ENCODE measurements around the gene ULBP1.
"Not testable (repeated sequence)": the region's sequence is repeated elsewhere in the genome, so short reads cannot be mapped to it uniquely, and the experiment has no call there.

The ULBP1 gene

DNA sequence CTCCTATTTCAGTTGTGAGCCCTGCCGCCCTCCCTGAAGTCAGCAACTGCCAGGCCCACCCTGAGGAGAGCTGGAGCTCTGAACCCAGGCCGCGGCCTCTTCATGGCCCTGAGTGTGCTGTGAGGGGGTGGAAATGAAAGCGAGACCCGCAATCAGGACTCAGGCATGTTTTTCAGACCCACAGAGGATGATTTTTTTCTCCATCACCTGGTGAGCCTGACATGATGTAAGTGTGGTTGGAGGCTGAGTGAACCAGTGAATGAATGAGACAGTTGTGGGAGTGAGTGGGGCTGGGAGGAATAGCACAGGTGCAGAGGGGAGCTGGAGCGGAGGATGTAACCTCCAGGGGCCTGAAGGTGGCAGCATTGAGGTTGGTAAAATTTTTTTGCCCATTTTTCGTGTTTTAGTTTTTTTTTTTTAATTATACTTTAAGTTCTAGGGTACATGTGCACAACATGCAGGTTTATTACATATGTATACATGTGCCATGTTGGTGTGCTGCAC, 43.3 kb downstream of the ULBP1 start:
- TF ChIP-seq, protein P1, sequence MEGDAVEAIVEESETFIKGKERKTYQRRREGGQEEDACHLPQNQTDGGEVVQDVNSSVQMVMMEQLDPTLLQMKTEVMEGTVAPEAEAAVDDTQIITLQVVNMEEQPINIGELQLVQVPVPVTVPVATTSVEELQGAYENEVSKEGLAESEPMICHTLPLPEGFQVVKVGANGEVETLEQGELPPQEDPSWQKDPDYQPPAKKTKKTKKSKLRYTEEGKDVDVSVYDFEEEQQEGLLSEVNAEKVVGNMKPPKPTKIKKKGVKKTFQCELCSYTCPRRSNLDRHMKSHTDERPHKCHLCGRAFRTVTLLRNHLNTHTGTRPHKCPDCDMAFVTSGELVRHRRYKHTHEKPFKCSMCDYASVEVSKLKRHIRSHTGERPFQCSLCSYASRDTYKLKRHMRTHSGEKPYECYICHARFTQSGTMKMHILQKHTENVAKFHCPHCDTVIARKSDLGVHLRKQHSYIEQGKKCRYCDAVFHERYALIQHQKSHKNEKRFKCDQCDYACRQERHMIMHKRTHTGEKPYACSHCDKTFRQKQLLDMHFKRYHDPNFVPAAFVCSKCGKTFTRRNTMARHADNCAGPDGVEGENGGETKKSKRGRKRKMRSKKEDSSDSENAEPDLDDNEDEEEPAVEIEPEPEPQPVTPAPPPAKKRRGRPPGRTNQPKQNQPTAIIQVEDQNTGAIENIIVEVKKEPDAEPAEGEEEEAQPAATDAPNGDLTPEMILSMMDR (IDR thresholded peaks at IDR 0.05; ENCODE audit: low read depth, low read length, missing control alignments) = peak; percentile 41
- no peak for DNase-seq (ENCODE audit: low read depth)
- no peak overlapping the region for H3K4me3 ChIP-seq (ENCODE audit: low read depth, low read length)

DNA sequence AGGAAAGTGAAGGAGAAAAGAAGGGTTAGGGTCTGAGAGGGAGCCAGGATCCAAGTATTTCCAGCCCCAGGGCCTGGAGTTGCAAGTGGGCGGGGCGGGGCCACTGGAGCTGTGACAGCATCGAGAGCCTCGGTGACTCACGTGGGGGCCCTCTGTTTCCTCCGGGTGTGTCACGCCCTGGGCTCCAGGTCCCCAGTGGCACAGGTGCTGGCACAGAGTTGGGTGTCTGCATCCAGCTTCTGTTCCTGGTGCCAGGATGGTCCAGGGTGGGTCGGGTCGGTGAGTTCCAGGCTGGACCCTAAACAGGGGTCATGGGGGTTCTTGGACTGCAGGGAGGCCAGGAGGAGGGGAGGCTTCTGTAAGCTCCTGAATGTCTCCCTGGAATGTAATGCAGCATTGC, 44.8 kb downstream of the ULBP1 start:
- H3K4me3 ChIP-seq (ENCODE audit: low read depth, low read length) = no peak overlapping the region
- TF ChIP-seq, protein P1 (IDR thresholded peaks at IDR 0.05; ENCODE audit: low read depth, low read length, missing control alignments) = no peak
- DNase-seq (ENCODE audit: low read depth) = no peak

GRCh38 chr6:150012846-150013784, 49.4 kb downstream of the ULBP1 start:
- not testable (repeated sequence) for DNase-seq (ENCODE audit: low read depth); H3K4me3 ChIP-seq (ENCODE audit: low read depth, low read length)

DNA sequence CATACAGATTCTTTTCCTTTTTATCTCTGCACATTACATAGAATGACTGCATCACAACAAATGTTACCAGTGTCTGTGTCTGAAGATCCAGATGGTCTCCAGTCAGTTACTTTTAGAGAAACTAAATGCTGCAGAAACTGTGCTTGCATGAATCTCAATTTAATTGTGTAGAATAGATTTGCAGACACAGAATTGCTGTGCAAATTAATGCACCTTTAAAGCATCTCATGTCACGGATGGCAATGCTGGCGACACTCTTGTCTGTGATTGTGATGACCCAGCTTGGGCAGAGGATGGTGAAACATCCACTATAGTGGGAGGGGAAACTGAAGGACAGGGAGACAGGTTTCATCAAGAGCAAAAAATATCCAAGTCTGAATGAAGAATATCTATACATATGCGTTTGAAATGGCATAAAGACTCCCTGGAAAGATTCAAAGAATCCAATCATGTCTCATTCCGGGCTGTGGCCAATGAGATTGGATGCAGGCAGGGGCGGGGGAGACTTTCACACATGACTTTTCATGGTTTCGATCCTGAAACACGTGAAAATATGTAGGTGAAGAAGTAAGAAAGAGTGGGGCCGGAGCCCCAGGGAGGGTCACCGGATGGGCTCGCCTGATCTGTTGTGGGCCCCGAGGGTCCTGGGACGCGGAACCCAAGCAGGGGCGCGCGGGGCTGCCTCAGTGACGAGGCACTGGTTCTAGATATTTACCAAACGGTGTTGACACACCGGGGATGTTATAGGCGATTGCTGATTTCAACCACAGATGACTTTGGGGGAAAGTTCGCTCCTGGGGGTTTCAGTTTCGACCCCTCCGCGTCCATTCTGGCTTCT, 50.3 kb downstream of the ULBP1 start:
- DNase-seq (ENCODE audit: low read depth); H3K4me3 ChIP-seq (ENCODE audit: low read depth, low read length): not testable (repeated sequence)

DNA sequence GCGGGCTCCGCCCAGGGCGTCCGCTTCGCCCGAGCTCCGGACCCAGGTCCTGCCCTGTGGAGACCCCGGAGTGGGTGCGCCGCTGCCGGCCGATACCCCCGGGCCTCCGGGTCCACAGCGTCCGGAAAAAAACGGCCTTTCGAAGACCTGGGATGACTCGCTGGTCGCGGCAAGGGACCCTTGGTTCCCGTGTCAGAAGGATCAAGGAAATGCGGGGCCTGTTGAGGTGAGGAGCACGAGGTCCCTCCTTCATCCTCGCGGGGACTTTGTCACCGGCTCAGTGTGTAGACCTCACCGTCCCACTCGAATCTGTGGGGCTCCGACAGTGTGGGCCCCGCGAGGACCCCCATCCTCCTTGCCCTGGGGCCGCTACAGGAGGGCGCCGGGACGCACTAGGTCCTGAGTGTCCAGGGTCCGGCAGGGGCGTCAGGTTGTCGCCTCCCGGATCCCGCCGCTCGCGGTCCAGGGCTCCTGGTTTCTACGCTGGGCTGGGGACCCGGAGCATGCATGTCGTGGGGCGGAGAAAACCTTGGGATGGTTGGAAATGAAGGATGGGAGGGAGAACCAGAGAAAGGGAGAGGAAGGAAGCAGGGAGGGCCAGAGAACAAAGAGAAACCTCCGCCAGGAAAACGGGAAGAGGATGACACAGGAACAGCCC, 51.0 kb downstream of the ULBP1 start:
- not testable (repeated sequence) for DNase-seq (ENCODE audit: low read depth); H3K4me3 ChIP-seq (ENCODE audit: low read depth, low read length)

GRCh38 chr6:150015281-150016001, 51.7 kb downstream of the ULBP1 start:
- H3K4me3 ChIP-seq (ENCODE audit: low read depth, low read length); DNase-seq (ENCODE audit: low read depth): not testable (repeated sequence)

GRCh38 chr6:150016324-150017185, 52.8 kb downstream of the ULBP1 start:
- DNase-seq (ENCODE audit: low read depth) = peak; percentile 27
- no peak overlapping the region for H3K4me3 ChIP-seq (ENCODE audit: low read depth, low read length)
- TF ChIP-seq, protein P1 (IDR thresholded peaks at IDR 0.05; ENCODE audit: low read depth, low read length, missing control alignments) = peak; percentile 42

GRCh38 chr6:150017186-150017521, 53.4 kb downstream of the ULBP1 start:
- H3K4me3 ChIP-seq (ENCODE audit: low read depth, low read length); DNase-seq (ENCODE audit: low read depth): not testable (repeated sequence)
